H1 (cell line): Measurements from ENCODE around the gene CABP1. TPM values are rescaled to one million over a fixed set of nuclear protein-coding genes. Genes with fewer than 3 reads are reported as not detected.

Experiments
- POLR2AphosphoS5 ChIP-seq: IDR thresholded peaks from 2 replicates; pipeline ENCODE4 v1.6.1; 2011; ENCODE audit warnings: low read depth, low read length
- RNF2 ChIP-seq: fragments of 200-900, 300-1000 bp; sonication (generic); IDR thresholded peaks from 2 replicates; pipeline ENCODE4 v1.7.1; 2016; ENCODE audit warnings: borderline replicate concordance, low read depth, mild to moderate bottlenecking, antibody characterized with exemption, low read length; ENCODE audit not compliant: poor library complexity, severe bottlenecking; ENCODE audit errors: missing control alignments
- polyA plus RNA-seq, 7 experiments: library from polyadenylated mRNA; depleted of rRNA in 3 of 7; stranded (reverse) in 5 of 7; unstranded in 2 of 7; fragments of >200 nt in 5 of 7; fragments of 200-250 nt in 2 of 7; gene quantifications; 1 replicate in 5 of 7; 2 replicates in 1 of 7; 4 replicates in 1 of 7; pipeline versions ENCODE4 v1.2.1 to v1.2.3, GENCODE V29; 2011 to 2013; ENCODE audit warnings: missing spikeins in 2 of 7, mixed read lengths in 2 of 7
- total RNA-seq: library from RNA; stranded (reverse); fragmentation: NEBNext Ultra II Directional; extraction: Animal tissue kit (Norgen Biotek cat#: 25700); gene quantifications from 2 replicates; pipeline ENCODE4 v1.2.1, GENCODE V29; 2021

The CABP1 gene
- total and polyA plus RNA-seq, 2 of the 8 experiments (the other 6 are each of a cell fraction or from before 2014, with no cell fraction given): 3.9 to 7.4 TPM

- no peak for TF ChIP-seq RNF2
- no peak for TF ChIP-seq POLR2AphosphoS5
Measured at GRCh38 chr12:120590741-120591407, 49.6 kb upstream of the CABP1 start (continued).
